ENCODE measurements around the gene ETV4. TPM values are rescaled to one million over a fixed set of nuclear protein-coding genes. Genes with fewer than 3 reads are reported as not detected.

ETV4 gene
- total and polyA plus RNA-seq, 2 donors (not counting 1 experiment from before 2014, with no cell fraction given): not detected

- ATAC-seq (ENCODE audit: low read depth): no peak
- H2AFZ ChIP-seq (ENCODE audit: insufficient read depth, low read depth, low read length, poor library complexity, severe bottlenecking): no peak overlapping the region
- peaks cover 0 to 3% of the 10 kb centered on the region in 2 donors for H3K4me1 ChIP-seq (ENCODE audit: control insufficient read depth in 2 of 2, insufficient read depth in 2 of 2, low read length in 2 of 2)
- no peak for TF ChIP-seq CTCF (IDR thresholded peaks at IDR 0.05)
- TF ChIP-seq EZH2 (IDR thresholded peaks at IDR 0.05; ENCODE audit: borderline replicate concordance, insufficient read depth, low read depth, low read length, poor library complexity, severe bottlenecking): no peak
- no peak overlapping the region for H3K9ac ChIP-seq (ENCODE audit: low read length)
- H3K9me3 ChIP-seq (ENCODE audit: control extremely low read depth in 1 of 3, control insufficient read depth in 2 of 3, insufficient read depth in 1 of 3, low read length in 2 of 3): no peaks in the 10 kb centered on the region
- no peak overlapping the region for H3K27ac Mint-ChIP-seq
- no peak overlapping the region for H3K4me3 Mint-ChIP-seq
- no peak overlapping the region for H3K4me2 ChIP-seq (replicated peaks; ENCODE audit: low read depth, low read length, poor library complexity, severe bottlenecking)
- intact Hi-C loops (cut with micrococcal nuclease): no loop called here
- WGBS (ENCODE audit: insufficient coverage): 83% methylated on average over 5 of the region's 7 CpGs
- H3K4me3 ChIP-seq (ENCODE audit: control extremely low read depth in 1 of 5, extremely low read depth in 1 of 5, insufficient read depth in 1 of 5, low read depth in 2 of 5, low read length in 4 of 5): no peak overlapping the region
- no peaks in the 10 kb centered on the region for H3K27me3 Mint-ChIP-seq
- DNase-seq: no peak
- ChIA-PET POLR2A (no interaction called here), CTCF (interaction anchor here (1.1 kb wide), 1 partner anchor 12 kb away, joined by 3 read pairs; no protein-coding TSS in a partner anchor)
- H3K36me3 ChIP-seq (replicated peaks in 1 of 2; ENCODE audit: control extremely low read depth in 1 of 2, control insufficient read depth in 1 of 2, extremely low read depth in 1 of 2, insufficient read depth in 2 of 2, low read length in 1 of 2): peaks cover 1 to 54% of the 10 kb centered on the region in 2 experiments
- H3K9me3 Mint-ChIP-seq (ENCODE audit: insufficient read depth): no peaks in the 10 kb centered on the region
- no peaks in the 10 kb centered on the region for H3K79me2 ChIP-seq (ENCODE audit: control insufficient read depth, insufficient read depth, low read length)
- no peaks in the 10 kb centered on the region for H3K27me3 ChIP-seq (replicated peaks in 1 of 4; ENCODE audit: control extremely low read depth in 1 of 4, control insufficient read depth in 3 of 4, insufficient read depth in 4 of 4, low read length in 3 of 4)
- no peaks in the 10 kb centered on the region for H3K4me1 Mint-ChIP-seq
- H3K27ac ChIP-seq (ENCODE audit: low read length in 2 of 2): no peak overlapping the region
- H4K20me1 ChIP-seq (ENCODE audit: control insufficient read depth, insufficient read depth, low read length, poor library complexity, severe bottlenecking): peaks cover 17% of the 10 kb centered on the region
Measured at GRCh38 chr17:43526886-43527648, 19.1 kb downstream of the ETV4 start.

- H3K9me3 ChIP-seq (ENCODE audit: control extremely low read depth in 1 of 3, control insufficient read depth in 2 of 3, insufficient read depth in 1 of 3, low read length in 2 of 3): no peaks in the 10 kb centered on the region
- H3K79me2 ChIP-seq (ENCODE audit: control insufficient read depth, insufficient read depth, low read length): no peaks in the 10 kb centered on the region
- Mint-ChIP-seq H3K4me1 (no peaks in the 10 kb centered on the region), H3K4me3 (no peak overlapping the region), H3K9me3 (ENCODE audit: insufficient read depth) (no peaks in the 10 kb centered on the region), H3K27me3 (no peaks in the 10 kb centered on the region), H3K27ac (no peak overlapping the region)
- ATAC-seq (ENCODE audit: low read depth) (no peak), DNase-seq (no peak)
- H2AFZ ChIP-seq (ENCODE audit: insufficient read depth, low read depth, low read length, poor library complexity, severe bottlenecking): no peak overlapping the region
- no peak overlapping the region for H3K4me3 ChIP-seq (ENCODE audit: control extremely low read depth in 1 of 5, extremely low read depth in 1 of 5, insufficient read depth in 1 of 5, low read depth in 2 of 5, low read length in 4 of 5)
- intact Hi-C loops (cut with micrococcal nuclease): no loop called here
- peaks cover 1 to 74% of the 10 kb centered on the region in 2 experiments for H3K36me3 ChIP-seq (replicated peaks in 1 of 2; ENCODE audit: control extremely low read depth in 1 of 2, control insufficient read depth in 1 of 2, extremely low read depth in 1 of 2, insufficient read depth in 2 of 2, low read length in 1 of 2)
- no peaks in the 10 kb centered on the region for H3K27me3 ChIP-seq (replicated peaks in 1 of 4; ENCODE audit: control extremely low read depth in 1 of 4, control insufficient read depth in 3 of 4, insufficient read depth in 4 of 4, low read length in 3 of 4)
- no peak overlapping the region for H3K27ac ChIP-seq (ENCODE audit: low read length in 2 of 2)
- H3K4me2 ChIP-seq (replicated peaks; ENCODE audit: low read depth, low read length, poor library complexity, severe bottlenecking): no peak overlapping the region
- ChIA-PET CTCF (no interaction called here), POLR2A (interaction anchor here (0.7 kb wide), 1 partner anchor 1525 kb away, joined by 4 read pairs; no protein-coding TSS in a partner anchor)
- WGBS (ENCODE audit: insufficient coverage): 99% methylated on average over 8 of the region's 8 CpGs
- H3K4me1 ChIP-seq (ENCODE audit: control insufficient read depth in 2 of 2, insufficient read depth in 2 of 2, low read length in 2 of 2): no peaks in the 10 kb centered on the region
- H3K9ac ChIP-seq (ENCODE audit: low read length): no peak overlapping the region
- TF ChIP-seq CTCF (IDR thresholded peaks at IDR 0.05): no peak
- no peak for TF ChIP-seq EZH2 (IDR thresholded peaks at IDR 0.05; ENCODE audit: borderline replicate concordance, insufficient read depth, low read depth, low read length, poor library complexity, severe bottlenecking)
- peaks cover 17% of the 10 kb centered on the region for H4K20me1 ChIP-seq (ENCODE audit: control insufficient read depth, insufficient read depth, low read length, poor library complexity, severe bottlenecking)
Measured at GRCh38 chr17:43524945-43525575, 21.1 kb downstream of the ETV4 start.
